Hippocampal formation (tissue), 2 donors: Measurements from ENCODE around the gene CNTLN.
"Not testable (repeated sequence)": the region's sequence is repeated elsewhere in the genome, so short reads cannot be mapped to it uniquely, and the experiment has no call there.

Experiments used
- DNase-seq, 2 donors: peaks; one replicate each; lab custom pipeline; 2025; lab: John Stamatoyannopoulos, UW

Gene CNTLN

GRCh38 chr9:17519761-17520160 is 384.9 kb downstream of the CNTLN start:
- no peak for DNase-seq

GRCh38 chr9:17520268-17521064 is 385.6 kb downstream of the CNTLN start:
- DNase-seq, result no peak

GRCh38 chr9:17521100-17521855 is 386.4 kb downstream of the CNTLN start:
- no peak for DNase-seq

GRCh38 chr9:17526726-17527125 is 391.9 kb downstream of the CNTLN start:
- DNase-seq, result not testable (repeated sequence)

- peak in 1 of 2 donors; percentile 26 for DNase-seq
These were observed 394.0 kb downstream of the CNTLN start for GRCh38 chr9:17528859-17529258.

GRCh38 chr9:17531642-17532254 is 396.9 kb downstream of the CNTLN start:
- DNase-seq, result peak; percentile 14 to 31

GRCh38 chr9:17532461-17532860 is 397.6 kb downstream of the CNTLN start:
- no peak for DNase-seq

GRCh38 chr9:17535176-17535575 is 400.3 kb downstream of the CNTLN start:
- DNase-seq, result no peak

GRCh38 chr9:17536027-17536426 is 401.2 kb downstream of the CNTLN start:
- DNase-seq, result no peak

GRCh38 chr9:17551023-17551422 is 416.2 kb downstream of the CNTLN start:
- DNase-seq, result no peak
